Natural killer cell (primary cell): ENCODE measurements around the gene SATB2. TPM values are rescaled to one million over a fixed set of nuclear protein-coding genes. Genes with fewer than 3 reads are reported as not detected.

ENCODE experiments used
- ATAC-seq, 3 donors: fragments of 150-1000 bp in 2 of 3; fragments of 200-7000 bp in 1 of 3; cut with Tn5 transposase; 1 replicate in 1 of 3; 2 replicates in 2 of 3; pipeline ENCODE4 v1.10.0; 2021; ENCODE audit warnings: mild to moderate bottlenecking in 2 of 3, moderate library complexity in 2 of 3
- DNase-seq, 2 donors: peaks; one replicate each; pipeline versions ENCODE4 v3.0.0 to v3.0.0-alpha.2; 2013 to 2021; ENCODE audit warnings: mixed read lengths in 1 of 2
- H3K27ac ChIP-seq: one replicate; pipeline ENCODE4 v1.5.1; 2013; ENCODE audit warnings: mild to moderate bottlenecking, low read length
- H3K27me3 ChIP-seq: one replicate; pipeline ENCODE4 v1.6.1; 2013; ENCODE audit warnings: low read length; ENCODE audit not compliant: control insufficient read depth, insufficient read depth
- H3K36me3 ChIP-seq: one replicate; pipeline ENCODE4 v1.6.1; 2013; ENCODE audit warnings: low read length; ENCODE audit not compliant: control insufficient read depth, insufficient read depth
- H3K4me1 ChIP-seq: one replicate; pipeline ENCODE4 v1.6.1; 2013; ENCODE audit warnings: low read length; ENCODE audit not compliant: control insufficient read depth, insufficient read depth
- H3K4me3 ChIP-seq: one replicate; pipeline ENCODE4 v1.5.1; 2013; ENCODE audit warnings: low read length
- H3K9me3 ChIP-seq: one replicate; pipeline ENCODE4 v1.6.1; 2013; ENCODE audit warnings: low read length; ENCODE audit not compliant: control insufficient read depth, insufficient read depth
- H3K27ac Mint-ChIP-seq, 2 donors: one replicate each; pipeline ENCODE4 v1.8.0; 2022; ENCODE audit warnings: mild to moderate bottlenecking in 2 of 2, mixed read lengths in 2 of 2, moderate library complexity in 1 of 2
- H3K27me3 Mint-ChIP-seq, 2 donors: one replicate each; pipeline ENCODE4 v1.8.0; 2022; ENCODE audit warnings: low read depth in 2 of 2, mixed read lengths in 2 of 2
- H3K36me3 Mint-ChIP-seq: one replicate; pipeline ENCODE4 v1.8.0; 2022; ENCODE audit warnings: mixed read lengths
- H3K4me1 Mint-ChIP-seq, 2 donors: one replicate each; pipeline ENCODE4 v1.8.0; 2022; ENCODE audit warnings: mixed read lengths in 2 of 2
- H3K4me3 Mint-ChIP-seq: one replicate; pipeline ENCODE4 v1.8.0; 2022; ENCODE audit warnings: mild to moderate bottlenecking, moderate library complexity, mixed read lengths
- H3K9me3 Mint-ChIP-seq, 2 donors: one replicate each; pipeline ENCODE4 v1.8.0; 2022; ENCODE audit warnings: mixed read lengths in 2 of 2
- WGBS: methylation state at CpG from one replicate; pipeline ENCODE4 v1.1.7; 2013; ENCODE audit warnings: missing lambda C conversion rate; ENCODE audit not compliant: insufficient coverage; 5-methylcytosine and 5-hydroxymethylcytosine counted together
- intact Hi-C: fragments of 100-400 bp; cut with micrococcal nuclease; formaldehyde crosslinking; loops from one replicate; pipeline ENCODE4 v1.14.2; 2022
- total RNA-seq, 4 donors: library from RNA; stranded (reverse); fragments of 120-200 nt in 1 of 4; gene quantifications; one replicate each; pipeline versions ENCODE4 v1.2.3 to v1.2.4, GENCODE V29; 2013 to 2022
- TF ChIP-seq, protein P1 (sequence below): fragments of 200-600 bp; IDR thresholded peaks from one replicate; pipeline ENCODE4 v1.8.0; 2022; ENCODE audit warnings: antibody characterized with exemption

Gene SATB2
- total RNA-seq, 3 donors from 2014 or later (not counting 1 experiment from before 2014, with no cell fraction given): 0.73 to 2.8 (median 0.79) TPM

DNA sequence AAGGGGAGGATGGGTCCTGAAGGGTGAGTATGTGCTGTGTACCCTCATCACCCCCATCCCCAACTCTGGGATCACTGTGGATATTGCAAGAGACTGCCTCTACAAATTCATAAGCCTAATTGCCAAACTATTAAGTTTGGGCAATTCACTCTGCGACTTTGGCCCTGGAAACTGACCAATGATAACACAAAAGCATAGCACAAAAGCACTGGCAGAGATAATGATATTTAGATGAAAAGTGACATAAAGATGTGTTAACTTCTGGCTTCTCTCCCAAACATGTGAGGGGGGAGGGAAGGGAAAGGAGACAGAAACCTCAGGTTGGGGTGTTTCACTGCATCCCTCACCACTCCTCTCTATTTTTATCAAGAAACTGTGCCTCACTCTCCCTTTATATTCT, 150.3 kb downstream of the SATB2 start:
- Mint-ChIP-seq H3K36me3 (no peaks in the 10 kb centered on the region), H3K27ac (no peak overlapping the region), H3K27me3 (no peaks in the 10 kb centered on the region), H3K4me3 (no peak overlapping the region), H3K4me1 (no peaks in the 10 kb centered on the region), H3K9me3 (peaks cover 0 to 5% of the 10 kb centered on the region in 2 donors)
- intact Hi-C loops: no loop called here
- DNase-seq (no peak), ATAC-seq (no peak)
- TF ChIP-seq, protein P1, sequence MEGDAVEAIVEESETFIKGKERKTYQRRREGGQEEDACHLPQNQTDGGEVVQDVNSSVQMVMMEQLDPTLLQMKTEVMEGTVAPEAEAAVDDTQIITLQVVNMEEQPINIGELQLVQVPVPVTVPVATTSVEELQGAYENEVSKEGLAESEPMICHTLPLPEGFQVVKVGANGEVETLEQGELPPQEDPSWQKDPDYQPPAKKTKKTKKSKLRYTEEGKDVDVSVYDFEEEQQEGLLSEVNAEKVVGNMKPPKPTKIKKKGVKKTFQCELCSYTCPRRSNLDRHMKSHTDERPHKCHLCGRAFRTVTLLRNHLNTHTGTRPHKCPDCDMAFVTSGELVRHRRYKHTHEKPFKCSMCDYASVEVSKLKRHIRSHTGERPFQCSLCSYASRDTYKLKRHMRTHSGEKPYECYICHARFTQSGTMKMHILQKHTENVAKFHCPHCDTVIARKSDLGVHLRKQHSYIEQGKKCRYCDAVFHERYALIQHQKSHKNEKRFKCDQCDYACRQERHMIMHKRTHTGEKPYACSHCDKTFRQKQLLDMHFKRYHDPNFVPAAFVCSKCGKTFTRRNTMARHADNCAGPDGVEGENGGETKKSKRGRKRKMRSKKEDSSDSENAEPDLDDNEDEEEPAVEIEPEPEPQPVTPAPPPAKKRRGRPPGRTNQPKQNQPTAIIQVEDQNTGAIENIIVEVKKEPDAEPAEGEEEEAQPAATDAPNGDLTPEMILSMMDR: no peak
- H3K27ac ChIP-seq: no peak overlapping the region
- 80% methylated on average over 1 of the region's 1 CpG for WGBS
- H3K27me3 ChIP-seq: no peaks in the 10 kb centered on the region
- H3K9me3 ChIP-seq: no peaks in the 10 kb centered on the region
- H3K36me3 ChIP-seq: no peaks in the 10 kb centered on the region
- no peak overlapping the region for H3K4me3 ChIP-seq
- H3K4me1 ChIP-seq: no peaks in the 10 kb centered on the region

DNA sequence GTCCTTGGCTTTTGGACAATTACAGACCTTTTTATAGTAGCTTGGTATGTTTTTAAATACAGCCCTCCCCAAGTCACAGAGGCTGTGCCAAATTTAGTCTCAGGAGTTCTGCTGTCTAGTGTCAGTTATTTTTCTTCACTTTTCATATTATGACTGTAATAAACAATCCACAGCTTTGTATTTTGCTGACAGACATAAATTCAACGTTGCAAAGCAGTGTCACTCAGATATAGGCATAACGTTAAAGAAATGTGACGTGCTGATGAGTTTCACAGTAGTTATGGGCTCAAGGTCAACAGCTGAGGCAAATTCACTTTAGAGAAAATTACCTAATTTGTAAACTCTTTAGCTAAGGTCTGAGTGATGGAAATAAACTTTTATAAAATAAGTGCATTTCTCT, 151.6 kb downstream of the SATB2 start:
- H3K27ac Mint-ChIP-seq: no peak overlapping the region

DNA sequence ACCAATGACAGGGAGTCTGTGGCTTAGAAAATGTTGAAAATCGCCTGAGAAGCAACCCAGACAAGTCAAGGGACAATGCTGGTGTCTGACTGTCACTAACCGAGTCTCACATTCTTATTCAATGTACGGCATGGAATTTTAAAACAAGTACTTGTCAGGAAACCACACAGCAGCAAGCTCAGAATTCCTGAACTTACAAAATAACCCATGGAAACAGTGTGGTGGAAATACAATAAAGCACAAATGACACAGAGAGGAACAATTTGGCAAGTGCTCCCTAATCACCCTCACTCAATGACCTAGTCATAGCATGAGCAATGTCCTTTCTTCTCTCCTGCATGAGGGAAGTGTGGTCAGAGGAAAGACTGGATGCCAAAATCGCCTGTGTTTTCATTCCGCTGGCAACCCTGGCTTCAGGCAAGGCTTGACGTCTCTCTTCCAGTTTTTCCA, 154.0 kb downstream of the SATB2 start:
- H3K9me3 ChIP-seq: no peaks in the 10 kb centered on the region
- no peaks in the 10 kb centered on the region for H3K27me3 ChIP-seq
- 82% methylated on average over 6 of the region's 6 CpGs for WGBS
- H3K27ac Mint-ChIP-seq: no peak overlapping the region
- no peaks in the 10 kb centered on the region for H3K36me3 ChIP-seq
- H3K9me3 Mint-ChIP-seq: peaks cover 3 to 4% of the 10 kb centered on the region in 2 donors
- no peak overlapping the region for H3K27ac ChIP-seq
- H3K36me3 Mint-ChIP-seq: no peaks in the 10 kb centered on the region
- TF ChIP-seq, protein P1: no peak
- no peaks in the 10 kb centered on the region for H3K4me1 Mint-ChIP-seq
- H3K4me3 ChIP-seq: no peak overlapping the region
- ATAC-seq: no peak
- no peaks in the 10 kb centered on the region for H3K4me1 ChIP-seq
- no peak for DNase-seq
- intact Hi-C loops: no loop called here
- no peak overlapping the region for H3K4me3 Mint-ChIP-seq
- H3K27me3 Mint-ChIP-seq: no peaks in the 10 kb centered on the region

More for the DNA sequence above, 151.6 kb downstream of the SATB2 start:
- intact Hi-C loops: no loop called here
- no peaks in the 10 kb centered on the region for H3K4me1 ChIP-seq
- no peak overlapping the region for H3K4me3 ChIP-seq
- WGBS: 86% methylated on average over 3 of the region's 3 CpGs
- no peaks in the 10 kb centered on the region for H3K27me3 ChIP-seq
- no peaks in the 10 kb centered on the region for H3K27me3 Mint-ChIP-seq
- H3K9me3 ChIP-seq: no peaks in the 10 kb centered on the region
- H3K9me3 Mint-ChIP-seq: peaks cover 2 to 3% of the 10 kb centered on the region in 2 donors
- no peaks in the 10 kb centered on the region for H3K36me3 ChIP-seq
- no peak overlapping the region for H3K27ac ChIP-seq
- TF ChIP-seq, protein P1: no peak
- H3K4me3 Mint-ChIP-seq: no peak overlapping the region
- no peaks in the 10 kb centered on the region for H3K36me3 Mint-ChIP-seq
- ATAC-seq (no peak), DNase-seq (no peak)
- H3K4me1 Mint-ChIP-seq: no peaks in the 10 kb centered on the region

DNA sequence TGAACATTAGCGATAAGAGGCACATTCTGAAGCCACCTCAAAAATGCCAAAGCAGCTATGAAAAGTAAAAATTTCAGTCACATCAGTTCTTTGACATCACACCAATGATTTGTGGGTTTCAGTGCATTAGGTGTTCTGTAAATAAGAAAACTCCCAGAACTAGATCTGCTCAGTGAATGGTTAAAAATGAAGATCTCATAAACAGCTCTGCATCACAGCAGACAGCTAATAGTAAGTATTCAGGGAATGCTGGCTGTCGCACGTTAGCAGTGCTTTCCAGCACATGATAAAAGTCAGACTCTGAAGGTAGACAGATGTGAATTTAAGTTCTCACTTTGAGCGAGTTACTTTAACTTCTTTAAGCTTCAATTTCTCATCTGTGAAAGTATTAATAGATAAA, 154.9 kb downstream of the SATB2 start:
- Mint-ChIP-seq H3K4me1 (no peaks in the 10 kb centered on the region), H3K36me3 (no peaks in the 10 kb centered on the region), H3K9me3 (peaks cover 3 to 4% of the 10 kb centered on the region in 2 donors), H3K27me3 (no peaks in the 10 kb centered on the region), H3K27ac (no peak overlapping the region), H3K4me3 (no peak overlapping the region)
- Histone ChIP-seq H3K36me3 (no peaks in the 10 kb centered on the region), H3K27ac (no peak overlapping the region), H3K9me3 (no peaks in the 10 kb centered on the region), H3K4me3 (no peak overlapping the region), H3K4me1 (no peaks in the 10 kb centered on the region), H3K27me3 (no peaks in the 10 kb centered on the region)
- intact Hi-C loops: no loop called here
- ATAC-seq: no peak
- TF ChIP-seq, protein P1: no peak
- DNase-seq: no peak
- 90% methylated on average over 3 of the region's 4 CpGs for WGBS
